Tibial nerve (tissue), 3 donors: ENCODE data around the gene SOX18.

Experiments used
- POLR2A ChIP-seq, 2 donors: fragments of 450-650 bp; IDR thresholded peaks; one replicate each; pipeline ENCODE4 v1.6.1; 2017; ENCODE audit warnings: antibody characterized with exemption in 2 of 2, mild to moderate bottlenecking in 2 of 2, moderate library complexity in 2 of 2
- TF ChIP-seq, protein P1 (sequence below), 5 experiments: fragments of 200-600 bp in 3 of 5; fragments of 450-650 bp in 2 of 5; sonication (generic) in 3 of 5; IDR thresholded peaks; one replicate each; pipeline ENCODE4 v1.5.1; 2016 to 2019; ENCODE audit warnings: antibody characterized with exemption in 5 of 5, mild to moderate bottlenecking in 3 of 5, moderate library complexity in 2 of 5

DNA sequence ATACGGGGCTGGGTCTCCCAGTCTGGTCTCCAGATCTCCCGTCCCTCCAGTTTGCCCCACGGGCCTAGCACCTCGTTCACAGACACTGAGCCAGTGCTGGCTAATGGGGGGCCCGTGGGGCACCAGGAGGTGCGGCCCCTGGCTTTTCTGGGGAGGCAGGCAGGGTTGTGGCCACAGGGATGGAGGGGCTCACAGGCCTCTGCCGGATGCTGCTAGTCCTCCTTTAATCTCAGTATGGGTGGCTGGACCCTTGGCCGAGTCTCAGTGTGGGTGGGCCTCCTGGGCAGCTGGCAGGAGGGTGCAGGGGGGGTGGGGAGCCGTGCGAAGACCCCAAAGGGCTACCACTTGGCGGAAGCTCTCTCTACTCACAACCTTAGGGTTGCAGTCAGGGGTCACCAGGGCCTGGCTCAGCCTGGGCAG lies 1.6 kb upstream of the SOX18 start:
- TF ChIP-seq, protein P1, sequence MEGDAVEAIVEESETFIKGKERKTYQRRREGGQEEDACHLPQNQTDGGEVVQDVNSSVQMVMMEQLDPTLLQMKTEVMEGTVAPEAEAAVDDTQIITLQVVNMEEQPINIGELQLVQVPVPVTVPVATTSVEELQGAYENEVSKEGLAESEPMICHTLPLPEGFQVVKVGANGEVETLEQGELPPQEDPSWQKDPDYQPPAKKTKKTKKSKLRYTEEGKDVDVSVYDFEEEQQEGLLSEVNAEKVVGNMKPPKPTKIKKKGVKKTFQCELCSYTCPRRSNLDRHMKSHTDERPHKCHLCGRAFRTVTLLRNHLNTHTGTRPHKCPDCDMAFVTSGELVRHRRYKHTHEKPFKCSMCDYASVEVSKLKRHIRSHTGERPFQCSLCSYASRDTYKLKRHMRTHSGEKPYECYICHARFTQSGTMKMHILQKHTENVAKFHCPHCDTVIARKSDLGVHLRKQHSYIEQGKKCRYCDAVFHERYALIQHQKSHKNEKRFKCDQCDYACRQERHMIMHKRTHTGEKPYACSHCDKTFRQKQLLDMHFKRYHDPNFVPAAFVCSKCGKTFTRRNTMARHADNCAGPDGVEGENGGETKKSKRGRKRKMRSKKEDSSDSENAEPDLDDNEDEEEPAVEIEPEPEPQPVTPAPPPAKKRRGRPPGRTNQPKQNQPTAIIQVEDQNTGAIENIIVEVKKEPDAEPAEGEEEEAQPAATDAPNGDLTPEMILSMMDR (IDR thresholded peaks at IDR 0.05): no peak
- TF ChIP-seq POLR2A (IDR thresholded peaks at IDR 0.05): no peak
